Measurements from ENCODE around the gene CACNA1D.
"Not testable (repeated sequence)": the region's sequence is repeated elsewhere in the genome, so short reads cannot be mapped to it uniquely, and the experiment has no call there.

Gene CACNA1D

DNA sequence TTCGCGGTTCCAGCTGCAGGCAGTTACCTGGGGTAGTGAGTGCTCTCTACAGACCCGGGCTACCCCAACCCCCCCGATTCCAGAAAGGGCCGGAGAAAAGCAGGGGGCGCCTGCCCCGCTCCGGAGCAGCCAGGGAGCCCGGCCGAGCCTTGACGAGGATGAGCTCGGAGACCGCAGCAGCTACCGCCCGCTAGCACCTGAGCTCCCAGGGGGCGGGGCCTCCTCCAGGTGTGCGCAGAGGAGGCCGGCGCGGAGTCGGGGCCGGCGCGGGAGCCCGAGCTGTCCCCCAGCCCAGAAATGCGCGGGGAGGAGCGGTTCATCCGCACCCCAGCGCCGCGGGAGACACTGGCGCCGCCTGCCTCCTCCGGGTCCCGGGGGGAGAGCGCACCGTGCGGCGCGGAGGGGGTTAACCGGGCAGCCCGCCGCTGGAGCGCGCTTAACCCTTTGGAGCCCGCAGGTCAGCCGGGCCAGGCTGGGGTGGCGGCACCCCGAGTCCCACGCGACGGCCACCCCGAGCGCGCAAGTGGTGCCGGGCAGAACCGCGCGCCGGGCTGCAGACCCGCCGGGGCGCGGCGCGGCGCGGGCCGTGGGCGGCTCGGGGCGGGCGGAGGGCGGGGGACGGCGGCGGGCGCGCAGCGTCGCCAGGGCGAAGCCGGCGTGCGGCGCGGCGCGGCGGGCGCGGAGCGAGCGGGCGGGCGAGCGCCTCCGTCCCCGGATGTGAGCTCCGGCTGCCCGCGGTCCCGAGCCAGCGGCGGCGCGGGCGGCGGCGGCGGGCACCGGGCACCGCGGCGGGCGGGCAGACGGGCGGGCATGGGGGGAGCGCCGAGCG is at the start of gene CACNA1D:
Gene CACNA1D (plus strand): TSS at position 649 of the 829 bp plus-strand sequence. CDS start 556 bp downstream, outside the sequence.
- peak; percentile 76 for DNase-seq

DNA sequence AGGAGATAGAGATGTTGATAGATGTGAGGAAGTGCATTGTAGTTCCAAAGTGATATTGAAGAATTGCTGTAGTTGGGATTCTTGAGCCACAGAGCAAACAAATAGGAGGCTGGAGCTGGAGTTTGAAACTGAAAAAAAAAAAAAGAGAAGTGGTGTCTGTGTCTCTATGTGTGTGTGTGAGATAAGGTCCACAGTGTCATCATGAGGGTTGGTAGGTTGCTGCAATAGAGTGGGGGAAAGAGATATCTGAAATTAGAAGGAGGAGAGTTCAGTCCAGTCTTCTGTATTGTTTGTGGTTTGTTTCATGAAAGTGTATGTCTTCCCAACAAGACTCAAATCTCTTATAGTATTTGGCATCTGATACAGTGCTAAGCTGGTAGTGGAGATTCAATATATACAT is 37.3 kb upstream of the CACNA1D start:
- no peak for DNase-seq

DNA sequence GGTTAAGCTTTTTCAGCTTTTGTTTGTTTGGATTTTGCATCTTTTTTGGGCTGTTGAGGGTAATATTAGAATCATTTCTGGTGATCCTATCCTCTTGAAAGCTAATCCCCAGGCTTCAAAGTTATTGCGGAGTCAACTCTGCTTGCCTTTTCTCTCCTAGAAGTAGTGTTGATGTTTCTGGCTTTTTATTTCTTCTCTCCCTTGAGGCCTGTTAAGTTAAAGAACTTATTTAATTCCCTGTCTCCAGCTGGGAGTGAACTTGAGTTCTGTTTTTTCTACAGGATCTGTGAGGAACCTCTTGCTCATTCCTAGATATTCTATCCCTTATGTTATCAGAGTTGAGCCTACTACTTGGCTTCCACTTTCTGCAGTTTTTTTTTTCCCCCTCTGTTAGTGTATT is 34.1 kb upstream of the CACNA1D start:
- no peak for DNase-seq

DNA sequence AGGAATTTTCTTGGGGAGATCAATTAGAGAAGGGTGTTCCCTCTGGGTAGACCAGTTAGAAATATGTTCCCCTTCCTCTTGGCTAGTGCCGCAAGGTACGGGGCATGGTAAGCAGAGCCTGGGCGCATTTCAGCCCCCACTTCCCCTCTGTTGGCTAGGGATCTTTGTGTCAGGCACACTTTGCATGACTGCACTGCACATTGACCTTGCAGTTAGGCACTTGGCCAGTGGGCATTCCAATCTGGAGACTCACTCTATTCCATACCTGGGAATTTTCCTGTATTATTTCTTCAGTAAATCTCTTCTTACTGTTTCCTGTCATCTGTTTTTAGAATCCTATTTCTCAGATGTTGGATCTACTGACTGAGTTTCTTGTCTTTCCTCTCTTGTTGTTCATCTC is 30.0 kb upstream of the CACNA1D start:
- no peak for DNase-seq

DNA sequence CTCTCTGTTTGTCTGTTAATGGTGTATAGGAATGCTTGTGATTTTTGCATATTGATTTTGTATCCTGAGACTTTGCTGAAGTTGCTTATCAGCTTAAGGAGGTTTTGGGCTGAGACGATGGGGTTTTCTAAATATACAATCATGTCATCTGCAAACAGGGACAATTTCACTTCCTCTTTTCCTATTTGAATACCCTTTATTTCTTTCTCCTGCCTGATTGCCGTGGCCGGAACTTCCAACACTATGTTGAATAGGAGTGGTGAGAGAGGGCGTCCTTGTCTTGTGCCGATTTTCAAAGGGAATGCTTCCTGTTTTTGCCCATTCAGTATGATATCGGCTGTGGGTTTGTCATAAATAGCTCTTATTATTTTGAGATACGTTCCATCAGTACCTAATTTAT is 24.7 kb upstream of the CACNA1D start:
- DNase-seq, result not testable (repeated sequence)

DNA sequence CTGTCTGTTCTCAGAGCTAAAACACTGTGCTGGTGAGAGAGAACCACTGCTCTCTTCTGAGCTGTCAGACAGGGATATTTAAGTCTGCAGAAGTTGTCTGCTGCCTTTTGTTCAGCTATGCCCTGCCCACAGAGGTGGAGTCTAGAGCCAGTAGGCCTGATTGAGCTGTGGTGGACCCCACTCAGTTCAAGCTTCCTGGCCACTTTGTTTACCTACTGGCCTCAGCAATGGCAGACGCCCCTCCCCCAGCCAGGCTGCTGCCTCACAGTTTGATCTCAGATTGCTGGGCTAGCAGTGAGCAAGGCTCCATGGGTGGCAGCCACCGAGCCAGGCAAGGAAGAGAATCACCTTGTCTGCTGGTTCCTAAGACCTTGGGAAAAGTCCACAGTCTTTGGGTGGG is 21.0 kb upstream of the CACNA1D start:
- DNase-seq, result no peak

DNA sequence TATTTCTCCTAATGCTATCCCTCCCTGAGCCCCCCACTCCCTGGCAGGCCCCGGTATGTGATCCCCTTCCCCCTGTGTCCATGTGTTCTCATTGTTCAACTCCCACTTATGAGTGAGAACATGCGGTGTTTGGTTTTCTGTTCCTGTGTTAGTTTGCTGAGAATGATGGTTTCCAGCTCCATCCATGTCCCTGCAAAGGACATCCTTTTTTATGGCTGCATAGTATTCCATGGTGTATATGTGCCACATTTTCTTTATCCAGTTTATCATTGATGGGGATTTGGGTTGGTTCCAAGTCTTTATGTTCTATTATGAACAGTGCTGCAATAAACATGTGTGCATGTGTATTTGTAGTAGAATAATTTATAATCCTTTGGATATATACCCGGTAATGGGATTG is 18.0 kb upstream of the CACNA1D start:
- not testable (repeated sequence) for DNase-seq

DNA sequence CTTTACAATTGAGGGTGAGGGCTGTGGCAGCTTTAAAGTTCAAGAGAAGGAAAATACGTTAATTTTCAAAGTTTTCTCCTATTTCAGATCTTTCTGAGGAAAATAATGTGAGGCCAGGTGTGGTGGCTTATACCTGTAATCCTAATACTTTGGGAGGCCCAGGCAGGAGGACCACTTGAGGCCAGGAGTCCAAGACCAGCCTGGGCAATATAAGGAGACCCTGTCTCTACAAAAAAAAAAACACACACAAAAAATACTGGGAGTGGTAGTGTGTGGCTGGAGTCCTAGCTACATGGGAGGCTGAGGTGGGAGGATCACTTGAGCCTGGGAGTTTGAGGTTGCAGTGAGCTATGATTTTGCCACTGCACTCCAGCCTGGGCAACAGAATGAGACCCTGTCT is 16.7 kb upstream of the CACNA1D start:
- not testable (repeated sequence) for DNase-seq

DNA sequence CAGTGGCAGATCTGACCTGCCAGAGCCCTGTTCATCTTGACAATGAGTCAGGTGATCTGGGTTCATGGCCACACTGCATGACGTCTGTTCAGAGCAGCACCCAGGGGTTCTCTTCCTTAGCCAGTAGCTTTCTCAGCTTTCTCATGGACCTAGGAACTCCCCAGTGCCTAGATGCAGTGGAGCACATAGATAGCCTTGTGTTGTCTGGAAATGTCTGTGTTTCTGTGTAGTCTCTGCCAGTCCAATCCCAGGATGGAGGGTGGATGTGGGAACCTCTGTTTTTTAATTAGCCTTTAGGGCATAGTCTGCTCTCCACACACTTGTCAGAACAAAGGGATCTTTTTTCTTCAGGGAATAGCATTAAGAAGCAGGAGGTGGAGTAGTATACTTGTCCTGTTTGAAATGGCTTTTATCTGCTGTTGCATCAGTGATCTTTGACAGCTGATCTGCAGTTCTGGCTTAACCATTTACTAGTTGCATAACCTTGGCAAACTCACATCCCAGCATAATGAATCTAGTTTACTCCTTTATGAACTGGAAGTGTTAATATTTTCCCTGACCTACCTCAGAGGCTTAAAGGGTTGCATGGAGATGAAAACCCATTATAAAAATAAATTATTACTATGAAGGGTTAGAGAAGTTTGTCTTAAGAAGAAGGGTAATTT is 16.1 kb upstream of the CACNA1D start:
- DNase-seq, result peak; percentile 10

DNA sequence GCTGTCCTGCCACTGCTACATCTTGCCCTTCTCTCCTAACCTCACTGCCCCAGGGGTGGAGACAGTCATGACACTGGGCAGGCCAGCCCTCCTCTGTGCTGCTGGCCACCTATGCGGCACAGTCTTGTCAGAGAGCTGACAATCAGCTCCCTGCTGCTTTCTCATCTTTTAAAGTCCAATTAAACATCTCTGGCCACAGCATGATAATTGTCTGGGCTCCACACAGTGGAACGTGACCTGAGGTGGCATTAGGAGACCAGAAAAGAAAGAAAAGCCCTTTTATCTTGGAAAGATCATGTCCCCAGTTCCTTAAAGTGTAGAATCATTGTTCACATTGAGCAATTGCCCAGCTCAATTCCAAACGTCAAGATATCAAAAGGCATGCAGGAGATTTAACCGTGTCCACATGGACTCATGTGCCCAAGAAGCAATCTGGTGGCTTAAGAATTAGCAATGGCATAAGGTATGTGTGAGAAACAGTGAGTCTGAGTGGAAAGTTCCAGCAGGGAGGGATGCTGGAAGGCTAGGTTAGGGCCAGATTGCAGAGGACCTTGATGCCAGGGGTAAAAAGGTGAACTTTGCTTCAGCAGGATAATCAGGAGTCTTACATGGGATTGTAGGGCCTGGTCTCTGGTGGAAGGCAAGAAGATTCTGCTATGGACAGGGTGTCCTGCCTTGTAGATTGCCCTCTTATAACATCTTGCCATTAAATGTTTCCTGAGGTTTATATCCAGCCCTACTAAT is 15.3 kb upstream of the CACNA1D start:
- peak; percentile 40 for DNase-seq

DNA sequence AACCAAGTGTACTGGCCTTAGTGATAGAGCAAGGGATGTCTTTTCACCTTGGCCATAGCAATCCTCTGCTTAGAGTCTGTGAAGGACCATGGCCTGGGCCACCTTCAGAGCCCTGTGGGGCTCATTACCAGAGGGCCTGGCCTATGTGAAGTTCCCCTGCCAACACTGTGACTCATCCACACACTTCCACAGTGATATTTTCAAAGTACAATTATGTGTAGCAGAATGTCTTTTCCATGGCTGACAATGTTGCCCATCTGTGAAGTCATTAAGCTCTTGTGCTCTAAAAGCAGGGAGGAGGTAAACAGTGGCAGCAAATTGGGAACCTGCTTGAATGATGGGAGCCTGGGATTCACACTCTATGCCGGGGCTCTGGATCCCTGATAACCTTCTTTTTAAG is 12.2 kb upstream of the CACNA1D start:
- no peak for DNase-seq

DNA sequence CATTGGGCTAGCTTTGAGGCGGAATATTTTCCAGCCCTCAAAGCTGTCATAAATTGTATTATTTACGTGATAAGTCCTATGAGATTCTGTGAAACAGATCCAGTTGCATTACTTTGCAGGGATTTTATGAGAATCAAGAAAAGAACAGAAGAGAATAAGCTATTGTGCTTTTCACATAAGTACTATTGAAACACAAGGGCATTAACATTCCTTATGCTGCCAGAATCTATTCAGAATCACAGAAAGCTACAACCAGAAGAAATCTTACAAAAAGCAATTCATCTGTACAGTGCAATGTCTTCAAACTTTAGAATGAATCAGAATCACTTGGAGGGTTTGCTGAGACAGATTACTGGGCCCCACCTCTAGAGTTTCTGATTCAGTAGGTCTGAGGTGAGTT is 10.6 kb upstream of the CACNA1D start:
- no peak for DNase-seq

DNA sequence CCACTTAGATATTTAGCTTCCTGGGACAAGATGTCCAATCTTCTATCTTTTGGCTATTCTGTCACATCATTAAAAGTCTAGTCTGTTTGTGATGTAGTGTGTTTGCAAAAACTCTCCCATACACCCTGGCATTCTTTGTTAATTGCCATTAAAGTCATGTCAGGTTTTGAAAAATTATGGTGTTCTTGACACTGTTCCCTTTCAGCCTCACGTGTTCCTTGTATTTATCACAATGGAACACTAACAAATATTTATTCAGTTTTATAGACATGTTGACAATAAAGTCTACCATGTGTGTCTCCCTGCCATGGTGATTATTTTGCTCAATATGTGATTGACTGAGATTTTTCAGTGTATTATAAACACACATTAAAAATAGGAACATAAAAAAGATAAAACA is 9.4 kb upstream of the CACNA1D start:
- DNase-seq, result no peak

DNA sequence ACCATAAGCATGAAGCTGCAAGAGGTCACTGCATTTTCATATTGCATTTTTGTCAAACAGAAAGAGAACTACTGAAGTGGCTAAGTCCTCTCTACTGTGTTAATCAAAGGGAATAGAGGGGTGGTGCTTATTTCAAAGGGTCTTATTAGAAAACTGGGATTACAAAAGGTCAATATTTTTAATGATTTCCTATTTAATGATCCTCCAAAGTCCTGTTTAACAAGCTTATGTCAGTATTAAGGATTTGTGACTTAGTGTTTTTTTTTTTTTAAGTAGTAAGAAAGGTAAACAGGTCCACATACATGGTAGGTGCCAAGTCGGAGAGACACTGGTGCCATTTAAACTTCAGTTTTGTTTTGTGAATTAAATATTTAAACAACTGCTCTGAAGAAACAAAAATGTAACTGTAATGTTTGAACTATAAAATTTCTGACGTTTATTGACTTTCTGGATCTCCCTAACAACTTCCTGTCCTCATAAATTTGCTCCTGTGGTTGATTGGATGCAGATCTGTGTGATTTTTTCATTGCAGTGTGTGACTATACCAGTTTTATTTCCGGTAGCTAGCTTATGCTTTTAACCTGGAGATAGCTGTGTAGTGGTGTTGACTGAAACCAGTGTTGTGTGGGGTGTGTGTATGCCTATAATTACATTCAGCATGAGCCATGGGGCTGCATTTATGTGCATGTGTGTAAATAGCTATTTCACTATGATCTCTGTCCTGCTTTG is 8.6 kb upstream of the CACNA1D start:
- DNase-seq, result no peak

DNA sequence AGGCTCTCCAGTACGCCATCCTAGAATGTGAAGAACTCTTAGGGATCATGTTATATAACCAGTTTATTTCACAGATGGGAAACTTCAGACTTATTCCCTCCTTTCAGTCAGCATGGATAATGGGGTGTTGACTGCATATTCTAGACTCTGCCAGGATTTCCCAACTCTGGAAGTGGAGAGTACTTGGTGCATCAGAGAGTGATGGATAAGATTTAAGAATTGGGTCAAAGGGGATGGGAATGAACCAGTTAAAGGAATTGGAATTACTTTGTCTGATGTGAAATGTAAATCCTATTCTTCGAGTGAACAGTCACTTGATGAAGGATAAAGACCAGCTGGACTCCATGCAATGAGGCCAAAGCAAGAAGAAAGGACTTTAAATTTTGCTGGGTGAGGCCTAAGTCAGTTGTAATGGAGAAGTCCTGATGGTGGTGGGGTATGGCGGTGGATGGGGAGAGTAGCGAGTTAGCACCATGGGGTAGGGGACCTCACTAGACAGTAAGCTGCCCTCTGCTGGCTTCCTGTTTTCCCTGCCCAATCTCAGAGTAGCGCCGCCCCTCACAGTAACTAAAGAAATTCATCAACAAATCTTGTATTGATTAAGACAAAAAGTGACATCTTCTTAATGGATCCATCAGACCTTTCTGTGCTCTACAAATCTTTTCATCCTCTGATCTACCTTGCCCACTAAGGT is 7.3 kb upstream of the CACNA1D start:
- DNase-seq, result no peak

DNA sequence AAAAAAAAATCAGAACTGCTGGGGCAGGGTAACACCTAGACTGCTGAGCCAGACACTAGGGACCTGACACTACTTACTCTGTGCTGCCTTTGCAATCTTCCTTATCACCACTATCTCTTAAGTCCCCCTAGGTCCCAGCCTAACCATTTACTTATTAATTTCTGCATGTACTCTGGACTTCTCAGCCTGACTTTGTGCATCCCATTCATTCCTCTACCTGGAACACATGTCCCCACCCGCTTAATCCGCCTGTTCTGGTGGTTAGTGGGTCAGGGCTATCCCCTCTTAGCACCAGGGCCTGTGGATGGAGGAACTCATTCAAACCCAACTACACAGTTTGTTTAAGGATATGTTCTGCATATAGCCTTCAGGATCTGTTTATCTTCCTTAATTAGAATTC is 5.0 kb upstream of the CACNA1D start:
- DNase-seq, result no peak

DNA sequence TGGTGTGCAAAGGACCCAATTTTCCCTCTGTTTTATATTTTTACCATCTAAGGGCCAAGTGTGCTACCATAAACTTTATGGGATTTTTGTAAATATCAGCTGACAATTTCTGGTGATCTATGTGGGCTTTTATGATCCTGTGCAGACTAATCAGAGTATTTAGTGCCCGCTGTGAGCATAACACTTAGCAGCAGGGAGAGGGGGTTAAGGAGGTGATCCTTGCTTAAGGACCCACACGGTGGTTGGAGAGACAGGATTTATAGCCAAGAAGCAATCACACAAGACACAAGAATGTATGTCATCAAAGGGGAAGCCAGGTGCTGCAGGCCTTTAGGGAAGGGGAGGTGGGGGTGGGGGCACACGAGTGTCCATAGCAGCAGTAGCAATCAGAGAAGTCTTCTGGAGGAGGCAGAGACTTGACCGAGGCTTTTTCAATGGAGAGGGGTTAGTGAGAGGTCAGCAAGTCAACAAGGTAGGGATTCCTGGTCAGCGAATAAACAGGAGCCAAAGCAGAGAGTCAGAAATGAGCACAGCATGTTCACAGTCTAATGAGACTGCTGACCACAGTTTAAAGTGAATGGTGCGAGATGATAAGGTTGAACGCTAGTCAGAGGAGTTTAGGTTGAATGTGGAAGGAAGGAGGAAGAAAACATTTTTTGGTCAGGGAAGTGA is 4.5 kb upstream of the CACNA1D start:
- no peak for DNase-seq

DNA sequence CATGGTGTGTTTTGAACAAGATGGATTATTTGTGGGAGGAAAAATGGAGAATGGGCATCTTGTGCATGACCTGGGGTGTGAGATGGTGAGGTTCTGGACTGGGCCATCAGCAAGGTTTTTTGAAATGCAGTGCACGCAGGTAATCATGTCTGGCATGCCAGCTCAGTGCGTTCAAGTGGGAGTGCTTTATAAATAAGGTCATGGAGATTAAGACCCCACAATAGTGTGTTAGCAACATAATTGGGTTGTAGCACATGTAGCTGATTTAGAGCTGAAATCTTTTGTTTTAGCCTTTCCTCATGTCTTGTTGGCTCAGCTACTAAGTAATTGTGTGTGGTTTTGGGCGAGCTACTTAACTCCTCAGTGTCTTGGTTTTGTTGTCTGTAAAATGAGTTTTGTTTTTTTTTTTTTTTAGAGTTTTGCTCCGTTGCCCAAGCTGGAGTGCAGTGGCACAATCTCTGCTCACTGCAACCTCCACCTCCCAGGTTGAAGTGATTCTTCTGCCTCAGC is 3.9 kb upstream of the CACNA1D start:
- DNase-seq, result no peak

DNA sequence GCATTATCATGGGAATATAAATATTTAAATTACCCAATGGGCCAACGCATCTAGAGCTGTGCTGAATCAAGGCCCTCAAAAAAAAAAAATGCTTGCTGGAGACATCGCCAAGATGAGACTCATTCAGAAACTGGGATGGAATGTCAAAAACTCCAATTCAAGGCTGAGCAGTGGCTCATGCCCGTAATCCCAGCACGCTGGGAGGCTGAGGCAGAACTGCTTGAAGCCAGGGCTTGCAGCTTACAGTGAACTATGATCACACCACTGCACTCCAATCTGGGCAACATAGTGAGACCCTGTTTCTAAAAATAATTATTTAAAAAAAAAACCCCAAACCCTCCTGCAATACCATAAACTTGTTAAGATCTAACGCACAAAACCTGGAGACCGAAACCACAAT is 3.1 kb upstream of the CACNA1D start:
- DNase-seq, result no peak

DNA sequence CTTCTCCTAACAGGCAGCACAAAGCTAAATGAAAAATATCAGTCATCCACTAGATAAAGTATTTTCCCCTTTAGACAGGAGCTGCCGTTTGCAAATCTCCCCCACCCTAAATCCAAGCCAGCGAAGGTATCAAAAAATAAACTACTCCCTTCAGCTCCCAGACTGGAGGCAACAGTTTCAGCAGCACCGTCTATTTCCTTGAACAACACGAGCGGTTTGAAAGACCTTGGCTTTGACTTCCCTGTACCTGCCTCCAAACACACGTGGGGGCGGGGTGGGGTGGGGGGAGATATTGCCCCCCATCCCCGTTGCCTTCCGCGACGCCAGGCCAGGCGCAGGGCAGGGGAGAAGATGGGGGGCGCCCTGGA is 832 bp upstream of the CACNA1D start:
- peak; percentile 11 for DNase-seq

DNA sequence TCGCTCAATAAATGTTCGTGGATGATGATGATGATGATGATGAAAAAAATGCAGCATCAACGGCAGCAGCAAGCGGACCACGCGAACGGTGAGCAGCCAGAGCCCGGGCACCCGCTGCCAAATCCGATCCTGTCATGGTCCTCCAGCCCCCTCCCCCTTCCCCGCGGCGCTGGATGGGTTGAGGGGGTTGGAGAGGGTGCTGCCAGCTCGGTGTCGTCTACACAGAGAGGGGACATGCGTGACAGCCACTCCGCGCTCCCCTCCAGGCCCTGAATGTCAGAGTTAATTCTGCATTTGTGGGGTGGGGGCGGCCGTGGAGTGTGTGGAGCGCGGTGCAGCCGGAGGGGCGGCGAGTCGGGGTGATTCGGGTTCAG is 722 bp downstream of the CACNA1D start:
- DNase-seq, result peak; percentile 74

All from retina (tissue), 1 donor.